AG10803 (cell line): ENCODE measurements around the gene CUBN.
A peak's percentile ranks its signal among the peaks of the same experiment; 100 is the strongest.

Experiments used
- DNase-seq: peaks from one replicate; pipeline ENCODE4 v3.0.0; 2010; ENCODE audit warnings: low read depth
- H3K4me3 ChIP-seq: 2 replicates; pipeline ENCODE4 v1.5.1; 2011; ENCODE audit warnings: mild to moderate bottlenecking, low read length, control low read depth
- CTCF ChIP-seq: conservative IDR thresholded peaks from 2 replicates; pipeline ENCODE4 v1.5.1; 2011; ENCODE audit warnings: mild to moderate bottlenecking, low read length, control low read depth, inconsistent platforms

Gene CUBN

GRCh38 chr10:16987206-16987621 lies 142.4 kb downstream of the CUBN start:
- peak; percentile 88 for DNase-seq
- H3K4me3 ChIP-seq: peak overlapping the region; percentile 5; the same call in 1 of the 2 replicates
- no peak for TF ChIP-seq CTCF

DNA sequence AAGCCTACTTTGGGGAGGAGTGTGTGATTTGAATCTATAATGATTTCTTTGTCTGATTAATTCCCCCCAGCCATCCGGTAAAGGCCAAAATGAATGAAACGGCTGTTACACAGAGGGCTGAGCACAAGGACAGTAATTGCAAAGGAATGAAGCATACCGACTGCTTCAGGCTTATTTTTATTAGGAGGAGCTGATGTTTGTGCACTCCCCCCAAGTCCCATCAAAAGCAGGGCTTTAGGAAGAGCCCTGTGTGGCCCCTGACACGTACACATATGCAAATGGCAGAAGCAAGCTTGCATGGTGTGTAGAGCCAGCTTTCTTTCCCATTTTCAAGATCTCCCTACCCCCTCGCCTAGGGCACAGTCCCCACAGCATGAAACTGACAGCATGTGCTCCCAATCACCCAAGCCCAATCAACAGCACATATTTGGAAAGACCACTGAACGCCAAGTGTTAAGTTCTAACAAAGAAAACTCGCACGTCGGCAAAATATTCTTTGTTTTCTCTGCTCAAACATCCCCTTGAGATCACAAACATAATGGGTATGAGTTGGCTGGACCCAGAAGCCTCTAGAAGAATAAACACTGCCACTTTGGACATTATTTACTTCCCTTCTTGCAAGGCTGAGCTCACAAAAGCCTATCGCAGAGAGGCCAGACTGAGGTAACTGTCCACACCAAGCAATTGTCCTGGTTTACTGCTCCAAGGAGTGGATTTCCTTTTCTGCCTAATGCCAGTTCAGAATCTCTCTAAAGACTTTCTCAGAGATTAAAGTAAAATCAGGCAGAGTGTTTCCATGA lies 143.0 kb downstream of the CUBN start:
- no peak for TF ChIP-seq CTCF
- H3K4me3 ChIP-seq: peak overlapping the region; percentile 23
- peak; percentile 95 for DNase-seq

GRCh38 chr10:16986082-16986405 lies 143.6 kb downstream of the CUBN start:
- DNase-seq: no peak
- no peak for TF ChIP-seq CTCF
- no peak overlapping the region for H3K4me3 ChIP-seq

- TF ChIP-seq CTCF: no peak
- H3K4me3 ChIP-seq: no peak overlapping the region
- no peak for DNase-seq
These were observed 145.4 kb downstream of the CUBN start for GRCh38 chr10:16984242-16984641.

DNA sequence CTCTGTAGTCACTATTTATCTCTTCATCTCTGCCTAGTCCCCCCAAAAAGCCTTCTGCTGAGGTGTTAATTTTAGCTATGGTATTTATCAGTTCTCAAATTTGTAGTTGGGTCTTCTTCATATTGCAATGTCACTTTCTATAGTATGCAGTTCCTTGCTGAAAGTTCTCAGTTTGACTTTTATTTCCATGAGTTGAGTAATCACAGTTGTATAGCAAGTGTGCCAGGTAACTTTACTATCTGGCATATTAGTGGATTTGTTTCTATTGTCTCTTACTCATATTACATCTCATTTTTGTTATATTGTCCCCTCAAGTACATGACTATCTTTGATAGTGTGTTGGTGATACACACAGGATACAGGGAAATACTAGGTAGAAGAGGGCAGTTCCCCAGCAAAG lies 152.8 kb downstream of the CUBN start:
- DNase-seq: no peak
- H3K4me3 ChIP-seq: no peak overlapping the region
- no peak for TF ChIP-seq CTCF

DNA sequence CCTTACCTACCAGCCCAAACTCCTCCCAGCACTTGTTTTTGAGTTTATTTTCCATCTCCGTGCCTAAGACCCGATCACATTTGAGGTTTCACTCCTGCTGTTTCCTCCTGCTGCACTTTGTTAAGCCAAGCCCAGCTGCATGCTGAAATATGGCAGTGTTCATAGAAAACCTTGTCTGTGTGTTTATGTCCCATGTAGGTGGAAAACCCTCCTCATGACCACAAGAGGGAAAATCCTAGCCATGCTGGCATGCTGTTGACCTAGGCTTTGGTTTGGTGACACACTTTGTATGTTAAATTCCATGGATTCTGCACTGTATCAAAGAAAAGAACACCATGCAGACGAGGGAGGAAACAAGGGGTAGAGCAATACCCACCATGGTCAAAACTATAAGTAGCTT lies 154.4 kb downstream of the CUBN start:
- no peak for DNase-seq
- TF ChIP-seq CTCF: no peak
- no peak overlapping the region for H3K4me3 ChIP-seq

DNA sequence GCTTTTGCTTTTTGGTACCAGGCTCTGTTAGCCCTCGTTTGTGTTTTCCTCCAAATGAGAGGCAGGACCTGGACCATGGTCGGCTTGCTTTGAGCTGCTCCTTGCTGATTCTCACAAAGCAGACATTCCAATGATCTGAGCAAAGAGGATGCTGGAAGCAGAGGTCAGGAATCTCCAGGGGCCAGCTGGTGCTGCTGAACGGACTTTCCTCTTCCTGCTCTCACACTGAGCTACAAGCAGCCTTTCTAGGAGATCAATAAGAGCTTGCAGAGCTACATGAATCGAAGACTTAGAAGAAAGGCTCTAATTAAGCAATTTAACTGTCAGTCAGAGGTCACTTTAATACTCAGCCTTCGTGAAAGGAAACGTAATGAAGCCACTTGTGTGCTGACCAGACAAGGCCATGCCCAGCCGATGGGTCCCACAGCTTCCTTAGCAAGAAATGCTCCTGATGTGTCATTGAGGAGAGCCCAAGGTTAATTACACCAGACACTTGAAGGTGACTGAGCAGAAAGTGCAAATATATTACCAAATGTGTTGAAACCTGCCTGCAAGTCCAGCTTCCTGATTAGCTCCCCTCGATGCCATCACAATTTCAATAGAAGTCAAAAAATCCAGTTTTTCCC lies 161.1 kb downstream of the CUBN start:
- DNase-seq: peak; percentile 89
- H3K4me3 ChIP-seq: no peak overlapping the region
- no peak for TF ChIP-seq CTCF
